ENCODE results near the gene ANKRD1.

ANKRD1 gene

GRCh38 chr10:90920986-90921666 is at the start of gene ANKRD1:
Gene ANKRD1, minus strand, starts transcription at chr10:90921087. Its CDS starts 60 bp downstream, at chr10:90921027.
- no peak for DNase-seq

GRCh38 chr10:90969947-90970673 is 49.2 kb upstream of the ANKRD1 start:
- Mint-ChIP-seq H3K4me1 (ENCODE audit: low read depth) (no peaks in the 10 kb centered on the region), H3K36me3 (ENCODE audit: low read depth) (no peaks in the 10 kb centered on the region), H3K9me3 (no peaks in the 10 kb centered on the region), H3K4me3 (no peak overlapping the region), H3K27me3 (peaks cover 22% of the 10 kb centered on the region), H3K27ac (no peak overlapping the region)
- DNase-seq = no peak

More at GRCh38 chr10:90920986-90921666, at the start of gene ANKRD1:
- no peaks in the 10 kb centered on the region for H3K4me1 Mint-ChIP-seq (ENCODE audit: low read depth)
- no peak within 1 kb of the TSS for H3K4me3 Mint-ChIP-seq
- H3K27me3 Mint-ChIP-seq = peaks cover 16% of the 10 kb centered on the region
- no peaks in the 10 kb centered on the region for H3K9me3 Mint-ChIP-seq
- H3K27ac Mint-ChIP-seq = no peak within 1 kb of the TSS
- H3K36me3 Mint-ChIP-seq (ENCODE audit: low read depth) = no peaks in the 10 kb centered on the region

GRCh38 chr10:90969121-90969534 is 48.2 kb upstream of the ANKRD1 start:
- Mint-ChIP-seq H3K36me3 (ENCODE audit: low read depth) (no peaks in the 10 kb centered on the region), H3K27me3 (peaks cover 22% of the 10 kb centered on the region), H3K4me3 (no peak overlapping the region), H3K27ac (no peak overlapping the region), H3K9me3 (no peaks in the 10 kb centered on the region), H3K4me1 (ENCODE audit: low read depth) (no peaks in the 10 kb centered on the region)
- DNase-seq = no peak

GRCh38 chr10:90968328-90969081 is 47.6 kb upstream of the ANKRD1 start:
- Mint-ChIP-seq H3K4me1 (ENCODE audit: low read depth) (no peaks in the 10 kb centered on the region), H3K9me3 (no peaks in the 10 kb centered on the region), H3K27ac (no peak overlapping the region), H3K4me3 (no peak overlapping the region), H3K27me3 (peaks cover 22% of the 10 kb centered on the region), H3K36me3 (ENCODE audit: low read depth) (no peaks in the 10 kb centered on the region)
- no peak for DNase-seq

GRCh38 chr10:90967865-90968264 is 47.0 kb upstream of the ANKRD1 start:
- H3K36me3 Mint-ChIP-seq (ENCODE audit: low read depth) = no peaks in the 10 kb centered on the region
- H3K27ac Mint-ChIP-seq = no peak overlapping the region
- H3K4me3 Mint-ChIP-seq = no peak overlapping the region
- no peaks in the 10 kb centered on the region for H3K4me1 Mint-ChIP-seq (ENCODE audit: low read depth)
- H3K27me3 Mint-ChIP-seq = peaks cover 22% of the 10 kb centered on the region
- no peak for DNase-seq
- H3K9me3 Mint-ChIP-seq = no peaks in the 10 kb centered on the region

GRCh38 chr10:90966146-90966545 is 45.3 kb upstream of the ANKRD1 start:
- Mint-ChIP-seq H3K4me3 (no peak overlapping the region), H3K4me1 (ENCODE audit: low read depth) (no peaks in the 10 kb centered on the region), H3K36me3 (ENCODE audit: low read depth) (no peaks in the 10 kb centered on the region), H3K9me3 (no peaks in the 10 kb centered on the region), H3K27me3 (peaks cover 22% of the 10 kb centered on the region), H3K27ac (no peak overlapping the region)
- no peak for DNase-seq

- H3K36me3 Mint-ChIP-seq (ENCODE audit: low read depth) = no peaks in the 10 kb centered on the region
- H3K27ac Mint-ChIP-seq = no peak overlapping the region
- no peaks in the 10 kb centered on the region for H3K4me1 Mint-ChIP-seq (ENCODE audit: low read depth)
- H3K27me3 Mint-ChIP-seq = peaks cover 20% of the 10 kb centered on the region
- H3K4me3 Mint-ChIP-seq = no peak overlapping the region
- H3K9me3 Mint-ChIP-seq = no peaks in the 10 kb centered on the region
- no peak for DNase-seq
Measured at GRCh38 chr10:90965720-90966119, 44.8 kb upstream of the ANKRD1 start.

GRCh38 chr10:90964781-90965465 is 44.0 kb upstream of the ANKRD1 start:
- H3K9me3 Mint-ChIP-seq = no peaks in the 10 kb centered on the region

GRCh38 chr10:90963331-90963730 is 42.4 kb upstream of the ANKRD1 start:
- no peak overlapping the region for H3K27ac Mint-ChIP-seq
- H3K36me3 Mint-ChIP-seq (ENCODE audit: low read depth) = no peaks in the 10 kb centered on the region
- peaks cover 11% of the 10 kb centered on the region for H3K27me3 Mint-ChIP-seq
- peaks cover 4% of the 10 kb centered on the region for H3K4me1 Mint-ChIP-seq (ENCODE audit: low read depth)
- no peak for DNase-seq
- no peaks in the 10 kb centered on the region for H3K9me3 Mint-ChIP-seq
- no peak overlapping the region for H3K4me3 Mint-ChIP-seq

More at GRCh38 chr10:90964781-90965465, 44.0 kb upstream of the ANKRD1 start:
- no peak for DNase-seq
- H3K36me3 Mint-ChIP-seq (ENCODE audit: low read depth) = no peaks in the 10 kb centered on the region
- H3K4me3 Mint-ChIP-seq = no peak overlapping the region
- H3K4me1 Mint-ChIP-seq (ENCODE audit: low read depth) = peaks cover 4% of the 10 kb centered on the region
- peaks cover 20% of the 10 kb centered on the region for H3K27me3 Mint-ChIP-seq
- H3K27ac Mint-ChIP-seq = no peak overlapping the region

GRCh38 chr10:90960355-90960814 is 39.5 kb upstream of the ANKRD1 start:
- no peaks in the 10 kb centered on the region for H3K9me3 Mint-ChIP-seq
- peaks cover 4% of the 10 kb centered on the region for H3K4me1 Mint-ChIP-seq (ENCODE audit: low read depth)
- no peak overlapping the region for H3K27ac Mint-ChIP-seq
- no peaks in the 10 kb centered on the region for H3K27me3 Mint-ChIP-seq
- no peaks in the 10 kb centered on the region for H3K36me3 Mint-ChIP-seq (ENCODE audit: low read depth)
- no peak for DNase-seq
- no peak overlapping the region for H3K4me3 Mint-ChIP-seq

GRCh38 chr10:90959826-90960225 is 38.9 kb upstream of the ANKRD1 start:
- no peaks in the 10 kb centered on the region for H3K36me3 Mint-ChIP-seq (ENCODE audit: low read depth)
- H3K9me3 Mint-ChIP-seq = no peaks in the 10 kb centered on the region

GRCh38 chr10:90958781-90959180 is 37.9 kb upstream of the ANKRD1 start:
- Mint-ChIP-seq H3K9me3 (no peaks in the 10 kb centered on the region), H3K27ac (no peak overlapping the region), H3K4me3 (no peak overlapping the region), H3K4me1 (ENCODE audit: low read depth) (peaks cover 4% of the 10 kb centered on the region), H3K27me3 (no peaks in the 10 kb centered on the region), H3K36me3 (ENCODE audit: low read depth) (no peaks in the 10 kb centered on the region)
- no peak for DNase-seq

More at GRCh38 chr10:90959826-90960225, 38.9 kb upstream of the ANKRD1 start:
- H3K4me3 Mint-ChIP-seq = no peak overlapping the region
- DNase-seq = no peak
- no peaks in the 10 kb centered on the region for H3K27me3 Mint-ChIP-seq
- peaks cover 4% of the 10 kb centered on the region for H3K4me1 Mint-ChIP-seq (ENCODE audit: low read depth)
- H3K27ac Mint-ChIP-seq = no peak overlapping the region

- Mint-ChIP-seq H3K4me3 (no peak overlapping the region), H3K9me3 (no peaks in the 10 kb centered on the region), H3K36me3 (ENCODE audit: low read depth) (no peaks in the 10 kb centered on the region), H3K4me1 (ENCODE audit: low read depth) (peaks cover 8% of the 10 kb centered on the region), H3K27me3 (peaks cover under 1% of the 10 kb centered on the region), H3K27ac (peak overlapping the region; percentile 41)
- DNase-seq = no peak
Measured at GRCh38 chr10:90947030-90947960, 26.4 kb upstream of the ANKRD1 start.
